CD4-positive, alpha-beta T cell treated with Interferon alpha-2 for 1 hour (primary cell): ENCODE results near the gene EFNA5.

ENCODE experiments used
- DNase-seq, 2 donors: peaks; one replicate each; pipeline ENCODE4 v3.0.0-alpha.2; 2020 to 2022

Gene EFNA5

GRCh38 chr5:107567901-107568671 lies 102.7 kb downstream of the EFNA5 start:
- DNase-seq: no peak

- no peak for DNase-seq
These were observed 103.8 kb downstream of the EFNA5 start for GRCh38 chr5:107566986-107567385.

- no peak for DNase-seq
These were observed 104.7 kb downstream of the EFNA5 start for GRCh38 chr5:107565791-107566767.

GRCh38 chr5:107564931-107565372 lies 105.8 kb downstream of the EFNA5 start:
- DNase-seq: no peak

- no peak for DNase-seq
These were observed 106.7 kb downstream of the EFNA5 start for GRCh38 chr5:107563959-107564544.

- no peak for DNase-seq
These were observed 110.4 kb downstream of the EFNA5 start for GRCh38 chr5:107560377-107560776.

GRCh38 chr5:107558823-107559375 lies 111.8 kb downstream of the EFNA5 start:
- no peak for DNase-seq

GRCh38 chr5:107557051-107557658 lies 113.6 kb downstream of the EFNA5 start:
- no peak for DNase-seq

- no peak for DNase-seq
These were observed 114.2 kb downstream of the EFNA5 start for GRCh38 chr5:107556575-107556974.

- DNase-seq: no peak
These were observed 115.2 kb downstream of the EFNA5 start for GRCh38 chr5:107555425-107556090.

- no peak for DNase-seq
These were observed 115.8 kb downstream of the EFNA5 start for GRCh38 chr5:107554776-107555424.

- DNase-seq: no peak
These were observed 117.6 kb downstream of the EFNA5 start for GRCh38 chr5:107553117-107553555.

- no peak for DNase-seq
These were observed 119.6 kb downstream of the EFNA5 start for GRCh38 chr5:107551088-107551487.

- no peak for DNase-seq
These were observed 121.2 kb downstream of the EFNA5 start for GRCh38 chr5:107549567-107549966.

GRCh38 chr5:107548477-107548876 lies 122.3 kb downstream of the EFNA5 start:
- no peak for DNase-seq

GRCh38 chr5:107546719-107547118 lies 124.0 kb downstream of the EFNA5 start:
- no peak for DNase-seq

- no peak for DNase-seq
These were observed 125.3 kb downstream of the EFNA5 start for GRCh38 chr5:107545486-107545885.

- DNase-seq: no peak
These were observed 125.8 kb downstream of the EFNA5 start for GRCh38 chr5:107544967-107545366.

GRCh38 chr5:107544476-107544875 lies 126.3 kb downstream of the EFNA5 start:
- no peak for DNase-seq

- DNase-seq: no peak
These were observed 126.9 kb downstream of the EFNA5 start for GRCh38 chr5:107543868-107544267.

GRCh38 chr5:107542831-107543231 lies 127.9 kb downstream of the EFNA5 start:
- DNase-seq: no peak
